ENCODE data around the gene NSMCE1. TPM values are rescaled to one million over a fixed set of nuclear protein-coding genes. Genes with fewer than 3 reads are reported as not detected.
A peak's percentile ranks its signal among the peaks of the same experiment; 100 is the strongest.

NSMCE1 gene
- total RNA-seq, 5 donors from 2014 or later (not counting 1 experiment from before 2014, with no cell fraction given): 53.5 to 83.2 (median 73.9) TPM

DNA sequence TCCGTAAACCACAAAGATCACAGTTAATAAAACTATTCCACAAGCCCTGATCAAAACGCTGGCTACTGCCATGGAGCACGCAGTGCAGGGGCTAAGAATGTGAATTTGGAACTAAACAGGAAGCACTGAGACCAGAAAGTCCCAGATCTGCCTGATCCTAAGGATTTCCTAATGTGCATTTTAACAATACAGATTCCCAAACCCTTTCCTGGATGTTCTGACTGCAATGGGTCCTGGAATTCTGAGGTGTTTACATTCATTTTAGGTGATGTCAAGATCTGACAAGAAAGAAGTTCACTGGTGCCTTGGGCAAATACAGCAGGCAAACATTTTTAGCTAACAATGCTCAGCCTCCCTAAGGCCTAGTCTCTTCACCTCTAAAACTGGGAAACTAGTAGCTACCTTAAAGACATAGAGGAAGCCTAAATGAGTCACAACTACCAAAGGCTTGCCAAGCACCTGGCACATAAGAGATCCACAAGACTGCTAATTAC lies 10.3 kb downstream of the NSMCE1 start:
- Histone ChIP-seq H3K4me3 (ENCODE audit: control insufficient read depth in 1 of 2, extremely low read depth in 1 of 2, low read length in 1 of 2) (no peak overlapping the region), H3K4me1 (ENCODE audit: control insufficient read depth in 1 of 2, extremely low read depth in 1 of 2, insufficient read depth in 2 of 2, low read length in 2 of 2) (peaks cover 18 to 19% of the 10 kb centered on the region in 2 experiments), H3K27ac (ENCODE audit: low read length) (no peak overlapping the region), H3K36me3 (ENCODE audit: control insufficient read depth in 2 of 2, extremely low read depth in 1 of 2, insufficient read depth in 1 of 2, low read length in 1 of 2) (peaks cover 0 to 28% of the 10 kb centered on the region in 2 donors), H3K27me3 (replicated peaks in 1 of 2; ENCODE audit: control insufficient read depth in 2 of 2, extremely low read depth in 1 of 2, insufficient read depth in 2 of 2, low read length in 1 of 2) (no peaks in the 10 kb centered on the region), H3K9me3 (no peaks in the 10 kb centered on the region)
- Mint-ChIP-seq H3K27me3 (no peaks in the 10 kb centered on the region), H3K9me3 (peaks cover 0 to 1% (median 0%) of the 10 kb centered on the region in 3 donors), H3K36me3 (peaks cover 61% of the 10 kb centered on the region), H3K27ac (peak overlapping the region in 1 of 2 donors; percentile 35), H3K4me3 (no peak overlapping the region), H3K4me1 (peaks cover 77 to 80% (median 79%) of the 10 kb centered on the region in 3 donors)
- ChIA-PET POLR2A (no interaction called here), CTCF (no interaction called here)
- ATAC-seq (replicated peaks in 1 of 4) (peak in 3 of 4 experiments; percentile 55 to 69 (median 55)), DNase-seq (no peak)
- 83% methylated on average over 1 of the region's 3 CpGs for WGBS (ENCODE audit: insufficient coverage)

- no peak overlapping the region for H3K4me3 Mint-ChIP-seq
- peaks cover 25 to 29% of the 10 kb centered on the region in 2 experiments for H3K4me1 ChIP-seq (ENCODE audit: control insufficient read depth in 1 of 2, extremely low read depth in 1 of 2, insufficient read depth in 2 of 2, low read length in 2 of 2)
- no peak for ATAC-seq (replicated peaks in 1 of 4)
- no peaks in the 10 kb centered on the region for H3K9me3 ChIP-seq
- DNase-seq: no peak
- ChIA-PET CTCF (no interaction called here), POLR2A (interaction anchor here in 1 of 2 donors (0.5 kb wide), 1 partner anchor 21 kb away, joined by 11 read pairs; no protein-coding TSS in a partner anchor)
- H3K36me3 ChIP-seq (ENCODE audit: control insufficient read depth in 2 of 2, extremely low read depth in 1 of 2, insufficient read depth in 1 of 2, low read length in 1 of 2): peaks cover 0 to 28% of the 10 kb centered on the region in 2 donors
- H3K4me3 ChIP-seq (ENCODE audit: control insufficient read depth in 1 of 2, extremely low read depth in 1 of 2, low read length in 1 of 2): no peak overlapping the region
- no peaks in the 10 kb centered on the region for H3K27me3 ChIP-seq (replicated peaks in 1 of 2; ENCODE audit: control insufficient read depth in 2 of 2, extremely low read depth in 1 of 2, insufficient read depth in 2 of 2, low read length in 1 of 2)
- no peaks in the 10 kb centered on the region for H3K27me3 Mint-ChIP-seq
- no peak overlapping the region for H3K27ac ChIP-seq (ENCODE audit: low read length)
- peaks cover 73 to 80% (median 76%) of the 10 kb centered on the region in 3 donors for H3K4me1 Mint-ChIP-seq
- 97% methylated on average over 11 of the region's 14 CpGs for WGBS (ENCODE audit: insufficient coverage)
- H3K27ac Mint-ChIP-seq: no peak overlapping the region
- no peaks in the 10 kb centered on the region for H3K9me3 Mint-ChIP-seq
- peaks cover 56% of the 10 kb centered on the region for H3K36me3 Mint-ChIP-seq
Observed at GRCh38 chr16:27257271-27257670, 11.3 kb downstream of the NSMCE1 start.

DNA sequence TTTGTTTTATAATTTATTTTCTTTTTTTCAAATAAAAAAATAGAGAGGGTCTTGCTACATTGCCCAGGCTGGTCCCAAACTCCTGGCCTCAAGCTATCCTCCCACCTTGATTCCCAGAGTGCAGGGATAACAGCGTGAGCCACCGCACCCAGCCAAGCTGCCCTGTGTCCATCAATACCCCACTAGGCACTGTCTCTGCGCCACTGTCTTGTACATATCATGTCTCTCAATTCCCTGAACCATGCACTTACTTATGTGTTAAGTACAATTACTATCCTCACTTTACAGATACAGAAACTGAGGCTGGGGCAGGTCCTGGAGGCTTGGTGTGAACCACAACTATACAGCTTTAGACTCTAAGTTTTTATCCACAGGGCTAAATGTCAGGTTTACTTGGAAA lies 11.7 kb downstream of the NSMCE1 start:
- Mint-ChIP-seq H3K9me3 (no peaks in the 10 kb centered on the region), H3K4me1 (peaks cover 73 to 80% (median 75%) of the 10 kb centered on the region in 3 donors), H3K4me3 (no peak overlapping the region), H3K36me3 (peaks cover 54% of the 10 kb centered on the region), H3K27ac (no peak overlapping the region), H3K27me3 (no peaks in the 10 kb centered on the region)
- H3K27me3 ChIP-seq (replicated peaks in 1 of 2; ENCODE audit: control insufficient read depth in 2 of 2, extremely low read depth in 1 of 2, insufficient read depth in 2 of 2, low read length in 1 of 2): no peaks in the 10 kb centered on the region
- no peak overlapping the region for H3K27ac ChIP-seq (ENCODE audit: low read length)
- ATAC-seq (replicated peaks in 1 of 4) (no peak), DNase-seq (no peak)
- H3K4me1 ChIP-seq (ENCODE audit: control insufficient read depth in 1 of 2, extremely low read depth in 1 of 2, insufficient read depth in 2 of 2, low read length in 2 of 2): peaks cover 28 to 30% of the 10 kb centered on the region in 2 experiments
- no peak overlapping the region for H3K4me3 ChIP-seq (ENCODE audit: control insufficient read depth in 1 of 2, extremely low read depth in 1 of 2, low read length in 1 of 2)
- CTCF ChIA-PET: no interaction called here
- POLR2A ChIA-PET: interaction anchor here in 1 of 2 donors (0.5 kb wide), 1 partner anchor 21 kb away, joined by 11 read pairs; no protein-coding TSS in a partner anchor
- WGBS (ENCODE audit: insufficient coverage): 100% methylated on average over 1 of the region's 3 CpGs
- H3K36me3 ChIP-seq (ENCODE audit: control insufficient read depth in 2 of 2, extremely low read depth in 1 of 2, insufficient read depth in 1 of 2, low read length in 1 of 2): peaks cover 0 to 28% of the 10 kb centered on the region in 2 donors
- no peaks in the 10 kb centered on the region for H3K9me3 ChIP-seq

GRCh38 chr16:27254262-27254811 lies 14.2 kb downstream of the NSMCE1 start:
- Mint-ChIP-seq H3K4me3 (peak overlapping the region in 1 of 3 donors; percentile 27), H3K9me3 (no peaks in the 10 kb centered on the region), H3K27ac (peak overlapping the region; percentile 81 to 90), H3K27me3 (no peaks in the 10 kb centered on the region), H3K4me1 (peaks cover 70 to 81% (median 79%) of the 10 kb centered on the region in 3 donors), H3K36me3 (peaks cover 63% of the 10 kb centered on the region)
- ChIA-PET POLR2A (interaction anchor here in 1 of 2 donors (0.5 to 0.7 kb wide), 2 partner anchors 11 to 906 kb away, joined by 3 to 4 read pairs; no protein-coding TSS in a partner anchor), CTCF (interaction anchor here in 1 of 2 donors (1.5 to 2.5 kb wide), 2 partner anchors 19 to 75 kb away, joined by 4 to 6 read pairs; no protein-coding TSS in a partner anchor)
- peak; percentile 52 to 84 (median 56) for ATAC-seq (replicated peaks in 1 of 4)
- peaks cover 27 to 30% of the 10 kb centered on the region in 2 experiments for H3K4me1 ChIP-seq (ENCODE audit: control insufficient read depth in 1 of 2, extremely low read depth in 1 of 2, insufficient read depth in 2 of 2, low read length in 2 of 2)
- WGBS (ENCODE audit: insufficient coverage): no CpG with 5 or more reads among the region's 3 CpGs
- H3K27me3 ChIP-seq (replicated peaks in 1 of 2; ENCODE audit: control insufficient read depth in 2 of 2, extremely low read depth in 1 of 2, insufficient read depth in 2 of 2, low read length in 1 of 2): no peaks in the 10 kb centered on the region
- H3K27ac ChIP-seq (ENCODE audit: low read length): peak overlapping the region; percentile 2
- H3K9me3 ChIP-seq: no peaks in the 10 kb centered on the region
- peak in 1 of 35 experiments; percentile 55 for DNase-seq
- peaks cover 0 to 28% of the 10 kb centered on the region in 2 donors for H3K36me3 ChIP-seq (ENCODE audit: control insufficient read depth in 2 of 2, extremely low read depth in 1 of 2, insufficient read depth in 1 of 2, low read length in 1 of 2)
- no peak overlapping the region for H3K4me3 ChIP-seq (ENCODE audit: control insufficient read depth in 1 of 2, extremely low read depth in 1 of 2, low read length in 1 of 2)

DNA sequence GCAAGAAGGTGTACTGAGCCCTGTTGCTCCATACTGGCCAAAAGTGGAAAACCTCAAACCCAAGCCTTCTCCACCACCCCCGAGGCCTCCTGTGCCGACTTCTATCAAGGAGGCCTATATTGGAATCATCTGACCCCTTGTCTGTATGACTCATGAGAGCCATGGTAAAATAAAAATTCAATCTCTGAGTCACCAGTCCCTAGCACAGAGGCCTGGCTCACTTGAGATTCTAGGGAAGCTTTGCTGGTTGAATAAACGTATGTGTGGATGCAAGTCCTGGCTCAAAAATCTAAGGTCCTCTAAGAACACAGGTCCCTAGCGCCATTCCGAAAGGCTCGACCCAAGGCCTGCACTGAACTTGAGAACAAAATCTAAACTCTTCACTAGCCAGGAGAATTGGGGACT lies 15.0 kb downstream of the NSMCE1 start:
- H3K27me3 Mint-ChIP-seq: no peaks in the 10 kb centered on the region
- ChIA-PET POLR2A (no interaction called here), CTCF (interaction anchor here in 1 of 2 donors (1.5 to 2.5 kb wide), 2 partner anchors 18 to 74 kb away, joined by 4 to 6 read pairs; no protein-coding TSS in a partner anchor)
- DNase-seq (no peak), ATAC-seq (replicated peaks in 1 of 4) (no peak)
- H3K27ac Mint-ChIP-seq: peak overlapping the region; percentile 53 to 72
- peaks cover 0 to 28% of the 10 kb centered on the region in 2 donors for H3K36me3 ChIP-seq (ENCODE audit: control insufficient read depth in 2 of 2, extremely low read depth in 1 of 2, insufficient read depth in 1 of 2, low read length in 1 of 2)
- peaks cover 58% of the 10 kb centered on the region for H3K36me3 Mint-ChIP-seq
- peak overlapping the region; percentile 2 to 62 (median 6) for H3K4me3 Mint-ChIP-seq
- H3K4me1 Mint-ChIP-seq: peaks cover 66 to 74% (median 74%) of the 10 kb centered on the region in 3 donors
- no peaks in the 10 kb centered on the region for H3K9me3 ChIP-seq
- H3K9me3 Mint-ChIP-seq: no peaks in the 10 kb centered on the region
- H3K4me1 ChIP-seq (ENCODE audit: control insufficient read depth in 1 of 2, extremely low read depth in 1 of 2, insufficient read depth in 2 of 2, low read length in 2 of 2): peaks cover 27 to 30% of the 10 kb centered on the region in 2 experiments
- 100% methylated on average over 1 of the region's 6 CpGs for WGBS (ENCODE audit: insufficient coverage)
- H3K4me3 ChIP-seq (ENCODE audit: control insufficient read depth in 1 of 2, extremely low read depth in 1 of 2, low read length in 1 of 2): no peak overlapping the region
- no peak overlapping the region for H3K27ac ChIP-seq (ENCODE audit: low read length)
- H3K27me3 ChIP-seq (replicated peaks in 1 of 2; ENCODE audit: control insufficient read depth in 2 of 2, extremely low read depth in 1 of 2, insufficient read depth in 2 of 2, low read length in 1 of 2): no peaks in the 10 kb centered on the region

GRCh38 chr16:27252206-27252585 lies 16.4 kb downstream of the NSMCE1 start:
- Mint-ChIP-seq H3K27ac (peak overlapping the region in 1 of 2 donors; percentile 52), H3K36me3 (peaks cover 64% of the 10 kb centered on the region), H3K9me3 (no peaks in the 10 kb centered on the region), H3K27me3 (no peaks in the 10 kb centered on the region), H3K4me3 (peak overlapping the region in 1 of 3 donors; percentile 62), H3K4me1 (peaks cover 65 to 70% (median 67%) of the 10 kb centered on the region in 3 donors)
- DNase-seq (no peak), ATAC-seq (replicated peaks in 1 of 4) (no peak)
- H3K27ac ChIP-seq (ENCODE audit: low read length): no peak overlapping the region
- H3K4me3 ChIP-seq (ENCODE audit: control insufficient read depth in 1 of 2, extremely low read depth in 1 of 2, low read length in 1 of 2): no peak overlapping the region
- H3K36me3 ChIP-seq (ENCODE audit: control insufficient read depth in 2 of 2, extremely low read depth in 1 of 2, insufficient read depth in 1 of 2, low read length in 1 of 2): peaks cover 0 to 24% of the 10 kb centered on the region in 2 donors
- ChIA-PET CTCF (interaction anchor here in 1 of 2 donors (1.0 kb wide), 1 partner anchor 17 kb away, joined by 3 read pairs; no protein-coding TSS in a partner anchor), POLR2A (no interaction called here)
- peaks cover 27% of the 10 kb centered on the region in 2 experiments for H3K4me1 ChIP-seq (ENCODE audit: control insufficient read depth in 1 of 2, extremely low read depth in 1 of 2, insufficient read depth in 2 of 2, low read length in 2 of 2)
- WGBS (ENCODE audit: insufficient coverage): 95% methylated on average over 3 of the region's 6 CpGs
- H3K9me3 ChIP-seq: no peaks in the 10 kb centered on the region
- no peaks in the 10 kb centered on the region for H3K27me3 ChIP-seq (replicated peaks in 1 of 2; ENCODE audit: control insufficient read depth in 2 of 2, extremely low read depth in 1 of 2, insufficient read depth in 2 of 2, low read length in 1 of 2)
